Activated CD4-positive, alpha-beta T cell treated with anti-CD3 and anti-CD28 coated beads for 48 hours (primary cell): ENCODE measurements around the gene ATG9A.

Experiments
- DNase-seq: peaks from one replicate; pipeline ENCODE4 v3.0.0-alpha.2; 2020

ATG9A gene

DNA sequence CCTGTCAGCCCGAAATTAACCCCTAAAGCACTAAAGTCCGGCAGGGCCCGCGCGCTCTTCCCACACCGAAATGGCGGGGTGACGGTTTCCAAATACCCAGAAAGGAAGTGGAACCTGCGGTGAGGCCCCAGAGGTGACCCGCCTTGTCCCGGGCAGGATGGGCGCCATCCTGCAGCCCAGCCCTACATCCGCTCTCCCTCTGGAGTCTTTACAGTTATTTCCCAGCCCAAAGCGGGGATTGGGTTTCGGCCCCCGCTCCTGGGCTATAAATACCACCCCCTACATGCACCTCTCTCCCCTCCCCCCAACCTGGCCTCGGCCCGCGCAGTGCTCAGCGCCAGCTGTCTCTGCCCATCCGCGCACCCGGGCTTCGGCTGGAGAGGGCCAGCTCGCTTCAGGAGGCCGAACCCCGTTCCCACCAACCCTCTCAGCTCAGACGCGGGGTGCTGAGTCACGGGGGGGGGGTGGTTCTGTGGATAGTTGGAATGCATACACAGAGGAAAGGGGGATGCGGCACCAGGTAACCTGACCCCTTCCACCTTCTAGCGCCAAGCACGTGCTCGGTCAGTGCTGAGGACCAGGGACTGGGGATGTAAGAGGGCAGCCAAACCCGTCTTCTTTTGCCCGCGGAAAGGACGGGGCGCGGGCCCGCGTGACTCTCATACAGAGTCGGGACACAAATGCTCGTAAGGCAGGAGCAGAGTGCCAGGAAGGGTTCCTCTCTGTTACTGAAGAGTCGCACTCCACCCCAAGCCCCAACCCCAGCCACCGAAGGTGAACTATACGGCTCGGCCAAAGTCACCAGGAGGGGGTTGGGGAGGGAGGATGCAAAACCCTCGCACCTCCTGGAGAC, 23.7 kb upstream of the ATG9A start, which contains the start of gene TUBA4B:
TUBA4B (plus strand) TSS at position 344 of the 853 bp plus-strand sequence; CDS start at position 509, 165 bp downstream.
- DNase-seq, result peak; percentile 65

DNA sequence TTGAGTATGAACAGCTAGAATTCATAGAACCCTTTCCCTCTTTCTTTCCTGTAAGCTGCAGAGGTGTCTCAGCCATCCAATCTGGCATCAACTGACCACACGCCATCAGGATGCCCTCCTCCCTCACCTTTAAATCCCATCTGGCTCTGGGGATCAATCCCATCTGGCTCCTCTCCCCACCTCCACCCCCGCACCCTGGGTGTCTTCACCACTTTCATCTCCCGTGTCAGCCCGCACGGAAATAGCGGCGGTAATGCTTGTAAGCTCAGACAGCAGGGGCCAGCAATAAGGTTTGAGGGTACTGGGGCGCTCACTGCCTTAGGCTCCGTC, 23.1 kb upstream of the ATG9A start:
- no peak for DNase-seq

DNA sequence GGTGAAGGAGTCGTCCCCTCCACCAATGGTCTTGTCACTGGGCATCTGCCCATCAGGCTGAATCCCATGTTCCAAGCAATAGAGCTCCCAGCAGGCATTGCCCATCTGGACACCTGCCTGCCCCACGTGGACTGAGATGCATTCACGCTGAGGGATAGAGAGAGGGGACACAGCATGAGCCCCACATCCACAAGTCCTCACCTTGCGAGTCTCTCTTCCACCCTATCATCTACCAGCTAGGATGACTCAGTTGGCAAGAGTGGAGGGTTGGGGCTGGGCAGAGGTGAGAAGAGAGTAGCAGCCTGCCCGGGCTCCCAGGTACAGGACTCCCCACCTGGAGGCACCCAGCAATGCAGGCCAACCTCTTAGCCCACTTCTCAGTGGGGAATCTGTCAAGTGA, 22.6 kb upstream of the ATG9A start:
- peak; percentile 46 for DNase-seq

DNA sequence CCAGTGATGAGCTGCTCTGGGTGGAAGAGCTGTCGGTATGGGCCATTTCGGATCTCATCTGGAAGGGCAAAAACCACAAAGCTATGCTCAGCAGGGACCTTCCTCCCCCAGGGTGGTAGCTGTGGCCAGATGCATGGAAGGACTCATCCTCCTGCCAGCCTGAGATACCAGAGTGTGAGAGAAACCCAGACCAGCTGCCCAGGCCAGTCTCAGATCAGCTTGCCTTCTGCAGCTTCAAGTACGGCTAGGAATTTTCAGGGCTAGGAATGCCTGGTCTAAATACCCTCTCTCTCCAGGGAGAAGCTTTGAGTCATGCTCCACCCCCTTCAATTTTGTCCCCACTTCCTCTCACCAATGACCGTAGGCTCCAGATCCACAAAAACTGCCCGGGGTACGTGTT, 22.2 kb upstream of the ATG9A start:
- DNase-seq, result no peak

DNA sequence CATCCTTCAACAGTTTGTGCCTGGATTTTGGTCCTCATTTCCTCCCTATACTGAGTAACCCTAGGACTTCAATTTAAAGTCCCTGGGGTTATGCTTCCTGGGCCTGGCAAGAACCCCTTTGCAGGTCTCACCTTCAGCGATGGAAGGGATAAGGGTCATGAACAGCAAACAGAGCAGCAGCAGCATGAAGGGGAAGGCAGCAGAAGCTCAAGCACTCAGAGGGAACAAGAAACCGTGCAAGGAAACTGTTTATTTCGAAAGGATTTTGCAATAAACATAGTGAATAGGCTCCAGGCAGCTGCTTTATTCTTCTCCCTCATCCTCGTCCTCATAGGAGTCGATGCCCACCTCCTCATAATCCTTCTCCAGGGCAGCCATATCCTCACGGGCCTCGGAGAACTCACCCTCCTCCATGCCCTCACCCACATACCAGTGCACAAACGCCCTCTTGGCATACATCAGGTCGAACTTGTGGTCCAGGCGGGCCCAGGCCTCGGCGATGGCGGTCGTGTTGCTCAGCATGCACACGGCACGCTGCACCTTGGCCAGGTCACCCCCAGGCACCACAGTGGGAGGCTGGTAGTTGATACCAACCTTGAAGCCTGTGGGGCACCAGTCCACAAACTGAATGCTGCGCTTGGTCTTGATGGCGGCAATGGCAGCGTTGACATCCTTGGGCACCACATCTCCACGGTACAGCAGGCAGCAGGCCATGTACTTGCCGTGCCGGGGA, 20.8 kb upstream of the ATG9A start:
- no peak for DNase-seq

DNA sequence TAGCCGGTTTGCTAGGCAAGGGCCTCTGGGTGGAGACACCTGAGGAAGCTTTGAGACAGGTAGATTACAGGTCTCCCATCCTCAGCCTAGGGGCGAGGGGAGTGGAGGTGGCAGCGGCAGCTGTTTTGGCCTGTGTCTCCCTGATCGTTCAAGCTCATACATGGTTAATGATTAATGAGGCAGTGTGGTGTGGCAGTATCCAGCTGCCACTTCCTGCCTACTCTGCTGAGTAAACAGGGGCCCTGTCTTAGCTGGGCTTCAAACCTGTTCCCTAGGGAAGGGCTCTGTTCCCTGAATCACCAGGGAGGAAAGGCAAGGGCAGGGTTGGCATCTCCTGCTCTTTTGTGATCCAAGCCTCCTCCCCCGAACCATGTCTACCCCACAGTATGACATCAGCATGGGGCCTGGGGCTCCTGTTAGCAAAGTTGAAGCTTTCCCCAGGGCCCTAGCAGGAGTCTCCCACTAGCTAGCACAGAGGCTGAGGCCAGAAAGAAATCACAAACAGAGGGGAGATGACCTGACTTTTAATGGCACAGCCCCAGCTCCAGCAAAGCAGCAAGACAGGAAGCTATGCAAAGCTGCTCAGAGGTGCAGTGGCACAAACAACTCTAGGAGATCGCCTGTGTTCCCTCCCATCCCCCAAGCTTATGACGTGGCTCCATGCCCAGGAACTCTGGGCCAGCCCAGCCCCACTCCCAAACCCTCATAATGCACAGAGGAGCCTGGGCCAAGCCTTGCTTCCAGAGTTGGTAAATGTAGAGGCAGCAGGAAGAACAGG, 20.0 kb upstream of the ATG9A start:
- peak; percentile 51 for DNase-seq

DNA sequence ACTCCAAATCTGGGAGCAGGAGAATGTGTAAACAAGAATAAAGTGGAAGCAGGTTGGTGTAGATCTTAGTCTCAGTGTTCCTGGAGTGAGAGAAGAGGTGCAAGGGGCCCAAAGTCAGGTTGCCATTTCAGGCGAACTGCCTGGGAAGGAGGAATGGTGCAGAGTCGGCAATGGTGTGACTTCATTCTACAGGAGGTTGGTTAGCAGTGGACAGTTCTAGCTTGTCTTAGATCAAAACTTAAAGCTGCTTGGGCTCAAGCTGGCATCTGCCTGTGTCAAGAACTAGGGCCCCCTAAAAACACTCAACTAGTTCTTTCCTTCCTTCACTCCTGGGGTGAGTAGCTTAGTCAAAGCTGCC, 19.4 kb upstream of the ATG9A start:
- DNase-seq, result no peak

DNA sequence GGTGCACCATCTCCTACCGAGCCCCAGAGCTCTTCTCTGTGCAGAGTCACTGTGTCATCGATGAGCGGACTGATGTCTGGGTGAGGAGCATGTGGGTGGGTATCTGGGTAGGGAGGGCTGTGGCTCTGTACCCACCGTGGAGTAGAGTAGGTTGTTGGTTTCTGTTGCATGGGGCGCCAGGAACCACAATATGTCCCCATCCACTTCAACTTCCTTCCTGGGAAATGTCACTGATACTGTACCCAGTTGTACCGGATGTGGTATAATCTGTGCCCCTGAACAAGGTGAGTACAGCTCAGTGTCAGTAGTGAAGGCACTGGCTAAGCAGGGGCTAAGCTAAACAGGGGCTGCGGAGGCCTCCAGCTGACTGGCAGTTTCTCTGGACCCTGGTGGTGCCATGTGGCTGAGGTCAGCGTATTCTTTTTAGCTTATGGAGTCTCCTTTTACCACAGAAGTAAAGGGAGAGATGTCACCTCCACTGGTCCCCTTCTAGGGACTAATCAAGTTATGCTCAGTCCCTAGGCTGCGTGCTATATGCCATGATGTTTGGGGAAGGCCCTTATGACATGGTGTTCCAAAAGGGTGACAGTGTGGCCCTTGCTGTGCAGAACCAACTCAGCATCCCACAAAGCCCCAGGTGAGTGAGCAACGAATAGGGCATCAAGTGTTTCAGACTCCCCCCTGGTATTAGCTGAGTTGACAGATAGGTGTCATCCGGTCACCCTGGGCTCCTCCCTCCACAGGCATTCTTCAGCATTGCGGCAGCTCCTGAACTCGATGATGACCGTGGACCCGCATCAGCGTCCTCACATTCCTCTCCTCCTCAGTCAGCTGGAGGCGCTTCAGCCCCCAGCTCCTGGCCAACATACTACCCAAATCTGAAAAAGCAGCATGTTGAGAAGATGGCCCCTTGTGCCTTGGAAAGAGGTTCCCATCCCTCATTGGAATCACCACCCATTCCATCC, 18.5 kb upstream of the ATG9A start:
- peak; percentile 70 for DNase-seq

DNA sequence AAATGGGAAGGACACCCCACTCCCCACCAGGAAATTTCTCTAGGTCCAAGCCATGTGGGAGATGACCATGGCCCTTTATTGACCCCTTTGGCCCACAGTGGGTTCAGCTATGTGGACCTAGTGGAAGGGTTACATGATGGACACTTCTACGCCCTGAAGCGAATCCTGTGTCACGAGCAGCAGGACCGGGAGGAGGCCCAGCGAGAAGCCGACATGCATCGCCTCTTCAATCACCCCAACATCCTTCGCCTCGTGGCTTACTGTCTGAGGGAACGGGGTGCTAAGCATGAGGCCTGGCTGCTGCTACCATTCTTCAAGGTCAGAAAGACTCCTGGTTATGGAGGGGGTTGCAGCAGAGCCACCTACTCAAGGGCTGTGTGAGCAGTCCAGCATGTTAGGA, 17.1 kb upstream of the ATG9A start:
- no peak for DNase-seq

DNA sequence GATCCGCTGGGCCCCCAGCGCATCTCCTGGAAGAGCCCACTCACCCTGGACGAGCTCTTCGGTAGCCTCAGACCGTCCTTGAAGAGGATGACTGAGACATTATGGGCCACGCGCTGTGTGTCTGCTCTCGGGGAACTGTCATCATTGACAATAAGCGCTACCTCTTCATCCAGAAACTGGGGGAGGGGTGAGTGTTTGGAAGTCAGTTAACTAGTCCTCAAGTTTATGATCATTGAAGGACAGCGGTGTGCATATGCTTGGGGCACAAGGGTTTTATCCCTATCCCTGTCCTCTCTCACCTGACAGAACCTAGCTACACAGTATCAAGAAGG, 16.4 kb upstream of the ATG9A start:
- DNase-seq, result peak; percentile 40

DNA sequence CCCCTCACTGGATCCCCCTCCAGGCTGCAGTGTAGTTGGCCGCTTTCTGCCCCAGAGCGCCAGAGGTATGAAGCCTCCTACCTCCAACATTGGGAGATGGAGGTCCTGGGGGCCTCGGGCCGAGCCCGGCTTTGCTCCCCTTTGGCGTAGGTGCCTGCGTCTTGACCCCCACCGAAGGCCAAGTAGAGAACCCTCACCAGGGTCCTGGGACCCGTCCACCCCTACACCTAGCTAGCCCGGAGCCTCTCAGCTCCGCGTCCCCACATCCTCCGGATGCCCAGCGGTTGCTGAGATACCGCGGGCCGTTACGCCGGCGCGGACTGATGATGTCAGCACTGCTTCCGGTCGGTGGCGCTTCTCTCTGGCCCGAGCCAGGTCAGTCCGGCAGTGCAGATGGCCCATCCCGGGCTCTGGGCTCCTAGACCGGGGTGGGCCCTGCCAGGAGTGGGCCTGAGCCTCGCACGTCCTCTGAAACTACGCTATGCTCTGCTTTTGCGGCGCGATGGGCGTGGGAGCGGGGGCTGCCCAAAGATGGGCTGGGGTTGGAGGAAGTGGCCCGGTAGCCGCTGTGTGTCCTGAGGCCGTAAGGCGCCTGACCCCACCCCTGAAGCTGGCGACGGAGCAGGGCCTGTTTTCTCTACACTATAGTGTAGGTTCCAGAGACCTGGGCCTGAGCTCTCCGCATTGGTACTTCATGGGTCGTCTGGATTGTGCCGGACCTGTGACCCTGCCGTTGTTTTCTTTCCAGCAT, 15.9 kb upstream of the ATG9A start, which contains the start of the genes GLB1L and STK16:
GLB1L (minus strand) TSS at position 297 of the 751 bp plus-strand sequence. CDS start 1,871 bp downstream, outside the sequence.
STK16 (plus strand) TSS at position 332 of the 751 bp plus-strand sequence. CDS start 521 bp downstream, outside the sequence.
- peak; percentile 93 for DNase-seq

DNA sequence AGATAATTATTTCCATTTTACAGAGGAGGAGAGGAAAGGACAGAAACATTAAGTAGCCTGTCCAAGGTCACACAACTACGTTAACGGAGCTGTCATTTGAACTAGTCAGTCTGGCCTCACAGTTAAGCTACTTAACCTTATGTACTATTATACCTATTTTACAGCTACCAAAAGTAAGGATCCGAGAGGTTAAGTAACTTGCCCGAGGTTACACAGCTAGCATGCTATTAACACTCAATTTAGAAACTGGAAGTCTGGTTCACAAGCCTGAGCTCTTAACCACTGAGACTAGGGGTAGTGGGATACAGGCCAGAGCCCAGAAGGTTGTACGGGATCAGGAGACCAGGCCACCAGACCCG, 15.3 kb upstream of the ATG9A start:
- no peak for DNase-seq

DNA sequence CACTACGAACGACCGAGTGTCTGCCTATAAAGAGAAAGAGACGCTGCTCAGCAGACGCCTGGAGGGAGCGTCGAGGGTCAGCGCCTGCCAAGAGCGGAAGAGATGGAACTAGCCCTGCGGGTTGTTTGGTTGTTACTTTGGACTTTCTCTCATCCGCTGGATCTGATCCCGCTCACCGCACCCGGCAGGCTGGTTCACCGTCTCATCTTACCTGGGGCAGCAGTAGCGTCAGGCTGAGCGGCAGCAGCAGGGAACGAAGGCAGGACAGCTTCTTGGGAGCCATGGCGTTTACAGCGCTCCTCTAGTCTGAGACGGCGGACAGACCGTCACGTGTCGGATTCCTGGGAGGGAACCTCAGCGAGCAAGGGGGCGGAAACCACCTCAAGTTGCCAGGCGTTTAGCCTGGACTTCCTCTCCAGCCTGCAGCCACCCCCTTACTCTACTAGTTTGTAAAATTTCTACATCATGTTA, 13.9 kb upstream of the ATG9A start:
- no peak for DNase-seq

DNA sequence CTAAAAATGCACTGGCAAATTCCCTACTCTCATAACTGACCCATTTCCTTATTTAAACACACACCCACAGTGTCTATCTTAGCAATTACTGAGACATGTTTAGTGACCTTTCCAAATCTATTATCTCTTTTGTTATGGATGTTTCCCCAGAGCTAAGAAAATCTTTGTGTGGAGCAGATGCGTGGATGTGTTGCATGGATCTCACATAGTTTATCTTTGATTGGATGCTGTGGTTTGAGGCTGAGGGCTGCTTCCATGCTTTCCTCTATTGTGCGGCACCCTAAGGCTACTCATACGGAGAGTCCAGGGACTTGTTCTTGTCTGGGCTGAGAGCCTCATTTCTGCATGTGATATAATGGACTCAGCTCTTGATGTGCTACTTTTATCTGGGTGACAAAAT, 4.9 kb upstream of the ATG9A start:
- DNase-seq, result no peak

DNA sequence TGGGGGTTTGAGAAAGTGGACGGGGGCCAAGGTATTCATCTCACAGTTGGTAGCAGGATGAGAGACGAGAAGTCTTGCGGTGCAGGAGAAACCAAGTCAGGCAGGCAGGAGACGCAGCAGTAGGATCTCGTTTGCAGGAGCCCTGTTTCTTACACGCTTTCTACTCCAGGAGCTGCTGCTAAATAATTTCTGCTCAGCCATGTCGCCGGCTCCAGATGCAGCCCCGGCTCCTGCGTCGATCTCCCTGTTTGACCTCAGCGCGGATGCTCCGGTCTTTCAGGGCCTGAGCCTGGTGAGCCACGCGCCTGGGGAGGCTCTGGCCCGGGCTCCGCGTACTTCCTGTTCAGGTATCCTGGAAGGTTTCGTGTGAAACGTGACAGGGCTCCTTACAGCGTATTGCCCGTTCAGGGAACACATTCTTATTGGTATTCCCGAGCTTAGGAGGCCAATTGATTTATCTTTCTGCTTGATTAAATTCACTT, 664 bp upstream of the ATG9A start:
- DNase-seq, result peak; percentile 78

DNA sequence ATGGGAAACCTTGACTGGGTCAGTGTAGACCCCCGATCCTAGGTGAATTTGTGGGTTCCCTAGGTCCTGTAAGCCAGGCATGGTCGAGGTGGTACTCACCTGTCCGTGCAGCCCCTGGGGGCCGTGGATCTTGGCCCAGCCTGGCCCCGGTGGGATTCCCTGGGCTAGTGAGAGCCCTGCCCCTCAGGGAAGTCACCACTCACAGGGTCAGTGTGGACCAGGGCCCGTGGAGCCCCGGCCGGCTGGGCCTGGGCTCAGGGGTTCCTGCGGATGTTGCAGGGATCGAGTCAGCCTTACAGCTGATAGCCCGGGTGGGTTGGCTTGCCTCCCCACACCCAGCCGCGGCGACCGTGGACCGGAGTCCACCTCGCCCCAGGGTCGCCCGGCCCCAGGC, 528 bp downstream of the ATG9A start:
- no peak for DNase-seq

DNA sequence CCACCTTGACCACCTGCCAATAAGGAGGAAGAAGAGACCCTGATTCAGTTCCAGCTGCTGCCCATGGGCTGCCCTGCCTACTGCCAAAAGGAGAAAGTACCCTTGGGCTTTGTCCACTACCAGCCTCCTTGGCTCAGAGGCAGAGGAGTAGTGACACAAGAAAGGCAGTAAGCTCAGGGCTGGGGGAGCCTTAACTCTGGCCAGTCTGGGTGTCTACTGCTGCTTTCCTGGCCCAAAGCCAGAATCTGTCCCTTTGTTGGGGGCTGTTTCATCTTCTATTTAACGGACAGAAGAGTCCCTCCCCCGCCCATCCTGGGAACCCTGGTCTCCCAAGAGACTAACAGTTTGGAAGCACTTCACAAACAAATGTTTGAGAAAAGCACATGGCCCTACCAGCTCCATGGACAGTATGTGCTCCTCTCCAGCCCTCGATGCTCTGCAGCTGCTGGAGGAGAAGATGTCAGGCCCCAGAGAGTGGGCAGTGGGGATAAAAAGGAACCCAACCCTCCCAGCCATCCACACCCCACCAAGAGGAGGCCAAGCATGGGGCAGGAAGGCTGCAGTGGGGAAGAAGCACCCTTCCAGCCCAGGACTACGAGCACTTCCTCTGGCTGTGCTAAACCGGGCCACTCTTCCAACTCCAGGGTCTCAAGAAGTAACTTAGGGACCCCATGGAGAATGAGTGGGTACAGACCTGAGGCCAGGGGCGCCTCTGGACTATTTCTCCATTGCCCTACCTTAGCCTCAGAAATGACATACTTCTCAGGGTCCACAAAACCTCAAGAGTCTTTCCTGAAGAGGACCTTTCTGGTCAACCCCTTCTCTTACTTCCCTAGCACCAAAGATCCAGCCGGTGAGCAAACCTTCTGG, 1.2 kb downstream of the ATG9A start:
- no peak for DNase-seq

DNA sequence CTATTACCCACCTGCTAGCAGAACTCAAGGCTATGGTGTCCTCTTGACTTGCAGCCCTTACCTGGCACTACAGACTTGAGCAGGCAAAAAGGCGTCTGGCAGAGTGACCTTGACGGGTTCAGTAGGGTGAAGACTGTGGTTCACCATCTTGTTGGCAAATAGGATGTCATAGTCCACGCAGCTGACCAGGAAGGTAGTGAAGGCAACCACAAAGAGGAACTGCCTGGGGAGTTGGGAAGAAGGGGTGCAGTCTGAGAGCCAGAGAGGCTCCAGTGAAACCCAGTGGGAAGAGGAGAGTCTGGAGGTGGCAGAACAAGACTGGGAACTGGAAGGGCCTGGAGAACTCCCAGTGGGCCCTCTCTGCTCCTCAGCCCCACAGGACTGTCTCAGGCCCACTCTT, 4.1 kb downstream of the ATG9A start:
- DNase-seq, result no peak

DNA sequence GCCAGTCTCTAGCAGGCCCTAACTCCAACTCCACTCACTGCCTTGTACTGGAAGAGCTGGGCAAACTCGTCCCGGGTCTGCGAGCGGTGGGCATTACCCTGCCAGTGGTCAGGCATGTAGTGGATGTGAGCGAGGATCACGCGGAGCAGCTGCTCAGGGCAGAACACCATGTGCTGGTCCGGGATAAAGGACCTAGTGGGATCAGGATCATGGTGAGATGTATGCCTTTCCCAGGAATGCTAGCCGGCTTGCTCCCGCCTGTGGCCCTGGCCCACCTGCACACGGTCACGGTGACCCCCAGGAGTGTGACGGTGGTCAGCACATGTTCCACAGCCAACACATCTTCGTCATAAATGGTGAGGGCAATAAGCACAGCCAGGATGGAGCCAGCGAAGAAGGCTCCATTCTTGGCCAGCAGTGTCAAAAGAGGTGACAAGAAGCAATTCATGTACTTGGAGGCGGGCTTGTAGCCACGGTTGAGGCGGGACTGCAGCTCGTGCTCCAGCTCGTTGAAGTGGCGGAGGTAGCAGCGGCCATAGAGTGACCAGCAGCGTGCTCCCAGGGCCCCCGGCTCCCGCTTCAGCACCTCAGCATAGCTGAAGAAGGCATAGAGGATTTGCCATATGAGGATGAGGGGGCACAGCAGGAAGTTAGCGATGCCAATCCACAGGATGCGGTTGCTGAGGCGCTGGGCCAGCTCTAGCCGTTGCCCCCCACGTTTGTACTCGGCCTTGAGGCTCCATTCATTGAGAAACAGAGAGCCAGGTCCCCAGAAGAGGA, 5.4 kb downstream of the ATG9A start:
- DNase-seq, result no peak
